ENCODE results near the gene MLYCD. TPM values are rescaled to one million over a fixed set of nuclear protein-coding genes. Genes with fewer than 3 reads are reported as not detected.

Gene MLYCD
- total RNA-seq, 5 donors from 2014 or later (not counting 1 experiment from before 2014, with no cell fraction given), result 7.2 to 10.3 (median 9.1) TPM

DNA sequence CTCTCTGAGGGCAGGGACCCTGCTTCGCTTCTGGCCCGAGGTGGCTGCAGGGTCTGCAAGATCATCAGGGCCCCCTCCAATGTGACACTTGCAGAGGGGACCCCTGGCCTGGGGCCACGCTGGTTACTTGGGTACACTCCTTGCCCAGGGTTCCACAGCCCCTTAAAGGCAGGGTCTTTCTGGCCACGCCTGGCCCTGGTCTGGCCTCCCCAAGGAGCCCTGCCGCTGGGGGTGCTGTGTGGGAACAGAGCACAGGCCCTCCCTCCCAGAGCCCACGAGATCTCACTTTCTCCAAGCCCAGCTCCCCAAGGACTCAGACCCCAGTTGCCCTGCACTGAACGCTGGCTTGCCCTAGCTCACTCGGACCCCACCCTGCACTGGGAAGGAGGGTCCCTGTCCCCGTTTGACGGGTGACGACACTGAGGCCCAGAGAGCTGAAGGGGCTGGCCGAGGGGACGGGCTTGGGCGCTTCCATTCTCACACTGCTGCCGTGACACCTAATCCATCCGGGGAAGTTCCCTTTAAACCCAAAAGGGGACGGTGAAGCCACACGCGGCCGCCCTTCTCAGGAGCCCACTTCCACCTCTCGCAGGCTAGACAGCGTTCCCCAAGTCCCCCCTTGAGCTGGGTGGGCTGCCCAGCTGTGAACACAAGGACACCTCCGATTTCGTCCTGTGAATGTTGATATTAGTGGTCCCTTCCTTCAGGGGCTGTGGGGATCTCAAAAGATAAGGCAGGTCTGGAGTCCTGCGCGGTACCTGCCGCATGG is 27.2 kb downstream of the MLYCD start:
- no peaks in the 10 kb centered on the region for H3K9me3 Mint-ChIP-seq
- Histone ChIP-seq H3K4me1 (ENCODE audit: control insufficient read depth in 1 of 2, extremely low read depth in 1 of 2, insufficient read depth in 2 of 2, low read length in 2 of 2) (no peaks in the 10 kb centered on the region), H3K9me3 (no peaks in the 10 kb centered on the region), H3K27ac (ENCODE audit: low read length) (no peak overlapping the region), H3K27me3 (replicated peaks in 1 of 2; ENCODE audit: control insufficient read depth in 2 of 2, extremely low read depth in 1 of 2, insufficient read depth in 2 of 2, low read length in 1 of 2) (no peaks in the 10 kb centered on the region), H3K4me3 (ENCODE audit: control insufficient read depth in 1 of 2, extremely low read depth in 1 of 2, low read length in 1 of 2) (no peak overlapping the region), H3K36me3 (ENCODE audit: control insufficient read depth in 2 of 2, extremely low read depth in 1 of 2, insufficient read depth in 1 of 2, low read length in 1 of 2) (peaks cover 3 to 4% of the 10 kb centered on the region in 2 donors)
- DNase-seq (no peak), ATAC-seq (replicated peaks in 1 of 4) (no peak)
- POLR2A ChIA-PET, result no interaction called here
- H3K27me3 Mint-ChIP-seq, result no peaks in the 10 kb centered on the region
- CTCF ChIA-PET, result no interaction called here
- H3K36me3 Mint-ChIP-seq, result peaks cover 17% of the 10 kb centered on the region
- 70% methylated on average over 22 of the region's 27 CpGs for WGBS (ENCODE audit: insufficient coverage)
- no peak overlapping the region for H3K4me3 Mint-ChIP-seq
- peaks cover 3 to 5% (median 4%) of the 10 kb centered on the region in 3 donors for H3K4me1 Mint-ChIP-seq
- no peak overlapping the region for H3K27ac Mint-ChIP-seq

DNA sequence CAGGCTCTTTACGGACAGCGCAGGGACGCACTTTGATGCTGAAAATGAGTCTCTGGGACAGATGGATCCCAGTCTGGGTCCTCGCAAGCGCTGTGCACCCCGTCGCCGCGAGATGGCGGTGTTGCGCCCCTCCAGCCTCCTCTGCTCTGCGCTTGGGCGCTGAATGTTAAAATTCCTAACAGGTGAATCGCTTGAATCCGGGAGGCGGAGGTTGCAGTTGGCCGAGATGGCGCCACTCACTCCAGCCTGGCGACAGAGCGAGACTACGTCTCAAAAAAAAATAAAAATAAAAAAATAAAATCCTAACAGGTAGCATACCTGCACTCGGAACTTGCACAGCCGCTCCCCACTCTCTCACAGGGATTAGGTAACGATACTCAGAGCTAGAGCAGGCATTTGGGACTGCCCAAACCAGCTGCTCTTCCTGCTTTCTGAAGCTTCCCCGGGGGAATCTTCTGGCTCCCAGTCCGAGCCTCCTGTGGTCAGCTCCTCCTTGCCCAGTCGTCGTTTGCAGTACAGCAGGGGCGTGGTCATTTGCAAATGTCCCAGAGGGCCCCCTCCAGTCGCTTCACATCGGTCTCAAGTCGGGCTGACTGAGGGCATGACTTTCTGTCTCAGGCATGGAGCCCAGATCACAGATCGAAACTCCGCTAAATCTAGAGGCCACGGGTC is 27.9 kb downstream of the MLYCD start:
- H3K4me1 Mint-ChIP-seq, result peaks cover 3 to 5% (median 4%) of the 10 kb centered on the region in 3 donors
- H3K27ac Mint-ChIP-seq, result no peak overlapping the region
- Histone ChIP-seq H3K27ac (ENCODE audit: low read length) (no peak overlapping the region), H3K27me3 (replicated peaks in 1 of 2; ENCODE audit: control insufficient read depth in 2 of 2, extremely low read depth in 1 of 2, insufficient read depth in 2 of 2, low read length in 1 of 2) (no peaks in the 10 kb centered on the region), H3K4me3 (ENCODE audit: control insufficient read depth in 1 of 2, extremely low read depth in 1 of 2, low read length in 1 of 2) (no peak overlapping the region), H3K36me3 (ENCODE audit: control insufficient read depth in 2 of 2, extremely low read depth in 1 of 2, insufficient read depth in 1 of 2, low read length in 1 of 2) (peaks cover under 1 to 4% of the 10 kb centered on the region in 2 donors), H3K4me1 (ENCODE audit: control insufficient read depth in 1 of 2, extremely low read depth in 1 of 2, insufficient read depth in 2 of 2, low read length in 2 of 2) (no peaks in the 10 kb centered on the region), H3K9me3 (no peaks in the 10 kb centered on the region)
- H3K27me3 Mint-ChIP-seq, result no peaks in the 10 kb centered on the region
- CTCF ChIA-PET, result no interaction called here
- WGBS (ENCODE audit: insufficient coverage), result 46% methylated on average over 31 of the region's 35 CpGs
- H3K36me3 Mint-ChIP-seq, result peaks cover 12% of the 10 kb centered on the region
- peak in 31 of 35 experiments; percentile 13 to 66 (median 43) for DNase-seq
- no peak overlapping the region for H3K4me3 Mint-ChIP-seq
- POLR2A ChIA-PET, result interaction anchor here in 1 of 2 donors (0.5 kb wide), 1 partner anchor 260 kb away, joined by 3 read pairs; the partner anchor contains the start of gene TAF1C
- peak; percentile 66 to 71 (median 70) for ATAC-seq (replicated peaks in 1 of 4)
- H3K9me3 Mint-ChIP-seq, result no peaks in the 10 kb centered on the region

DNA sequence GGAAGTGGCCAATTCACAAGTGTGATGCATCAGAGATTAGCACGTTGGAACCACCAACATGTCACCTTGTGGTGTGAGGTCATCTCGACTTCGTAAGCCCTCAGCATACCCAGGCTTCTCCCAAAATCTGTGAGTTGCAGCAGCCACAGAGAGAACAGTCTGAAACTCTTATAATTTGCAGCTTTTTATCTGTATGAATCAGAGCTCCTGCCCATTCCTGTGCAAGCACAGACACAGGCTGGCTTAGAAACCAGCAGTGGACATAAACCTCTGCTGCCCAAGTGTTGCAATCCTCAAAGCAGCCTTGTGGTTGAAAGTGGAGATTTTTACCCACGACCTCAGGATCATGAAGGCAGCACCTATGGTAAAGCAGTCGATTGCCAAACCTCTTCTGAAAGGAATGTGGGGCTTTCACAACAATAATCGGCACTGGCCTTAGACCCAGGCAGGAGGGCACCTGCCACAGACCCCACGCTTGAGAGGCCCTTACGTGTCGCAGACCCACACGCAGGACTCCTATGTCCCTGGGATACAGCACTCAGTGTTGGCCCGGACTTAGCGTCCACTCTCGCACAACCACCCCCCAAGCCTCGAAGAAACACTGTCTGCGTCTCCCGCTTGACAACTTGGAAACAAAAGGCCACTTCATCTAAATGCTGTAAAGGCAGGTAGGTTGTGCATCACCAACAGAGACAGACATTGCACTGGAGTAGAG is 29.6 kb downstream of the MLYCD start:
- Mint-ChIP-seq H3K27ac (no peak overlapping the region), H3K4me1 (peaks cover 3 to 5% (median 4%) of the 10 kb centered on the region in 3 donors), H3K9me3 (no peaks in the 10 kb centered on the region), H3K4me3 (no peak overlapping the region), H3K27me3 (no peaks in the 10 kb centered on the region), H3K36me3 (peaks cover 12% of the 10 kb centered on the region)
- Histone ChIP-seq H3K27me3 (replicated peaks in 1 of 2; ENCODE audit: control insufficient read depth in 2 of 2, extremely low read depth in 1 of 2, insufficient read depth in 2 of 2, low read length in 1 of 2) (peaks cover 0 to 5% of the 10 kb centered on the region in 2 experiments), H3K4me3 (ENCODE audit: control insufficient read depth in 1 of 2, extremely low read depth in 1 of 2, low read length in 1 of 2) (no peak overlapping the region), H3K4me1 (ENCODE audit: control insufficient read depth in 1 of 2, extremely low read depth in 1 of 2, insufficient read depth in 2 of 2, low read length in 2 of 2) (no peaks in the 10 kb centered on the region), H3K36me3 (ENCODE audit: control insufficient read depth in 2 of 2, extremely low read depth in 1 of 2, insufficient read depth in 1 of 2, low read length in 1 of 2) (peaks cover 0 to 4% of the 10 kb centered on the region in 2 donors), H3K27ac (ENCODE audit: low read length) (no peak overlapping the region), H3K9me3 (no peaks in the 10 kb centered on the region)
- ATAC-seq (replicated peaks in 1 of 4) (no peak), DNase-seq (no peak)
- 90% methylated on average over 11 of the region's 16 CpGs for WGBS (ENCODE audit: insufficient coverage)
- ChIA-PET POLR2A (no interaction called here), CTCF (interaction anchor here in 1 of 2 donors (0.6 kb wide), 1 partner anchor 1335 kb away, joined by 3 read pairs; no protein-coding TSS in a partner anchor)

DNA sequence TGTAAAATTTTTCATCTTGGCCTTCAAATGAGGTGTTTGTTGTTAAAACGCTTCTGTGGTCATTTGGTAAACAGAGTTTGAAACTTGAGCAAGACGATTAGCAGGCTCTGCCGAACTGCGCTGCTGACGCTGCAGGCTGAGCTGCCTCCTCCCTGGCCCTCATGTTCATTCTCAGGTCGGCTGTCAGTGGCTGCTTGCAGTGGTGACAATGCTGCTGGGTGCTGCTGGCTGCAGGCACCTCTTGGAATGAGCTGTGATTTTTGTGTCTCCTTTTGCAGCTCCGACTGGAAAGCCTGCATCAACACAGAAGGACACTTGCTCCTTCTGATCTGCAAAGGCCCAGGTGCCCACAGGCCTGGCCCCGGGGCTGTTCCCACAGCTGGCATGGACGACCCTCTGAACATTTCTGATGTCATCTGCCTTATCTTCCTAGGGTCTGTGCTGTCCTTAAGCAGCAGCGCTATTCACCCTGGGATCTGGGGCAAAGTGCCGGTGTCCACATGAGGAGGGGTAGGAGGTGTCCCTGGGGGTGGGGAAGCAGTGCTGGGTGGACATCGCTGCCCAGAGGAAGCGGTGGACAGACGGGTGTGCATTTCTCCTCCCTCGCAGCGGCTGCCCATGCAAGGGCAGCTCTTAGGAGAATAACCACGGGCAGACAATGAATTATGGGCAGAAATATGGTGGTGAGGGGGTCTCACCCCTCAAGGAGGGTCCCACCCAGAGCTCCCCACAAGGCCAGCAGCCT is 31.1 kb downstream of the MLYCD start:
- H3K4me3 ChIP-seq (ENCODE audit: control insufficient read depth in 1 of 2, extremely low read depth in 1 of 2, low read length in 1 of 2), result no peak overlapping the region
- 86% methylated on average over 14 of the region's 17 CpGs for WGBS (ENCODE audit: insufficient coverage)
- CTCF ChIA-PET, result no interaction called here
- POLR2A ChIA-PET, result no interaction called here
- H3K9me3 ChIP-seq, result no peaks in the 10 kb centered on the region
- H3K4me3 Mint-ChIP-seq, result no peak overlapping the region
- no peak for ATAC-seq (replicated peaks in 1 of 4)
- peaks cover 0 to 4% of the 10 kb centered on the region in 2 donors for H3K36me3 ChIP-seq (ENCODE audit: control insufficient read depth in 2 of 2, extremely low read depth in 1 of 2, insufficient read depth in 1 of 2, low read length in 1 of 2)
- no peak overlapping the region for H3K27ac ChIP-seq (ENCODE audit: low read length)
- H3K27me3 ChIP-seq (replicated peaks in 1 of 2; ENCODE audit: control insufficient read depth in 2 of 2, extremely low read depth in 1 of 2, insufficient read depth in 2 of 2, low read length in 1 of 2), result peaks cover 0 to 5% of the 10 kb centered on the region in 2 experiments
- no peaks in the 10 kb centered on the region for H3K4me1 ChIP-seq (ENCODE audit: control insufficient read depth in 1 of 2, extremely low read depth in 1 of 2, insufficient read depth in 2 of 2, low read length in 2 of 2)
- H3K9me3 Mint-ChIP-seq, result no peaks in the 10 kb centered on the region
- H3K27ac Mint-ChIP-seq, result no peak overlapping the region
- H3K36me3 Mint-ChIP-seq, result peaks cover 12% of the 10 kb centered on the region
- H3K4me1 Mint-ChIP-seq, result peaks cover 3 to 10% (median 4%) of the 10 kb centered on the region in 3 donors
- H3K27me3 Mint-ChIP-seq, result peaks cover 0 to 2% of the 10 kb centered on the region in 2 donors
- no peak for DNase-seq

DNA sequence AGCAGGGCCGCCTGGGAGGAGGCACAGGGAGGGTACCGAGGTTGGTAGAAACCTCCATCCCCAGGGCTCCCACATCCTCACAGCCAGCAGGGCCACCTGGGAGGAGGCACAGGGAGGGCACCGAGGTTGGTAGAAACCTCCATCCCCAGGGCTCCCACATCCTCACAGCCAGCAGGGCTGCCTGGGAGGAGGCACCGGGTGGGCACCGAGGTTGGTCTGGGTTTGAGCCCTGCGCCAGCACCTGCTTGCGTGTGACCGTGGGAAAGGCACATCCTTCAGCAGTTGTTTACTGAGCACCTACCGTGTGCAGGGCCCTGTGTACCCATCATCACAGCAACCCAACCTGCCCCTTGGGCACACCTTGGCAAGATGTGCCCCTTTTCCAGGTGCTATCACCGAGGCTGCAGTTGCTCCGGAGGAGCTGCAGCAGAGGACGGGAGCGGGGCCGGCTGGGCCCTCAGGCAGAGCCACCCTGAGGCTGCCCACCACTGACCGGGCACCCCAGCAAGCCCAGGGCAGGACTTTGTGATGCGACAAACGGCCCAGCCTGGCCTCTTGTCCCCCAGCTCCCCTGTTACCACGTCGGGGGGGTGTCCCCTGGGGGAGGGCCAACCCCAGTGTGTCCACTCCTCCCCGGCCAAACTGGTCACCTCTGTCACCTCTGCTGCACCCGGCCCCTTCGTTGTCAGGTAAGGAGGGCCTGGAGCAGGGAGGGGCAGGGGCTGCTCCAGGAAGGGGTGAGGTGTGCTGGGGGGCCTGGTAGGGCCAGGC is 32.0 kb downstream of the MLYCD start:
- ATAC-seq (replicated peaks in 1 of 4) (no peak), DNase-seq (no peak)
- Mint-ChIP-seq H3K4me1 (peaks cover 3 to 12% (median 4%) of the 10 kb centered on the region in 3 donors), H3K4me3 (no peak overlapping the region), H3K9me3 (no peaks in the 10 kb centered on the region), H3K27ac (no peak overlapping the region), H3K27me3 (peaks cover 0 to 4% of the 10 kb centered on the region in 2 donors), H3K36me3 (peaks cover 10% of the 10 kb centered on the region)
- ChIA-PET POLR2A (no interaction called here), CTCF (no interaction called here)
- no peaks in the 10 kb centered on the region for H3K9me3 ChIP-seq
- H3K27me3 ChIP-seq (replicated peaks in 1 of 2; ENCODE audit: control insufficient read depth in 2 of 2, extremely low read depth in 1 of 2, insufficient read depth in 2 of 2, low read length in 1 of 2), result peaks cover 0 to 10% of the 10 kb centered on the region in 2 experiments
- no peak overlapping the region for H3K27ac ChIP-seq (ENCODE audit: low read length)
- H3K4me3 ChIP-seq (ENCODE audit: control insufficient read depth in 1 of 2, extremely low read depth in 1 of 2, low read length in 1 of 2), result no peak overlapping the region
- H3K36me3 ChIP-seq (ENCODE audit: control insufficient read depth in 2 of 2, extremely low read depth in 1 of 2, insufficient read depth in 1 of 2, low read length in 1 of 2), result peaks cover 0 to 4% of the 10 kb centered on the region in 2 donors
- WGBS (ENCODE audit: insufficient coverage), result 87% methylated on average over 15 of the region's 22 CpGs
- no peaks in the 10 kb centered on the region for H3K4me1 ChIP-seq (ENCODE audit: control insufficient read depth in 1 of 2, extremely low read depth in 1 of 2, insufficient read depth in 2 of 2, low read length in 2 of 2)

Measured in T-cell (primary cell).